Activated CD8-positive, alpha-beta T cell treated with anti-CD3 and anti-CD28 coated beads, Interleukin-2, amount 10 ng/mL, durations not matched to agents 7 days and 5 days (primary cell): Measurements from ENCODE around the gene RAPGEF6. TPM values are rescaled to one million over a fixed set of nuclear protein-coding genes. Genes with fewer than 3 reads are reported as not detected.
"Not testable (repeated sequence)": the region's sequence is repeated elsewhere in the genome, so short reads cannot be mapped to it uniquely, and the experiment has no call there.

Experiments
- ATAC-seq: fragments of 150-1000 bp; cut with Tn5 transposase; one replicate; pipeline ENCODE4 v1.10.0; 2021; ENCODE audit warnings: moderate library complexity
- CTCF ChIA-PET: fragments of 350-600 bp; sonication (Branson Sonifier 250); formaldehyde crosslinking; loops from one replicate; lab custom pipeline; 2021; ENCODE audit warnings: antibody characterized with exemption; lab: Charles Lee
- POLR2A ChIA-PET: fragments of 350-600 bp; sonication (Branson Sonifier 250); formaldehyde crosslinking; loops from one replicate; lab custom pipeline; 2021; ENCODE audit warnings: antibody characterized with exemption; lab: Charles Lee
- DNase-seq: peaks from one replicate; pipeline ENCODE4 v3.0.0-alpha.2; 2020
- H3K27ac Mint-ChIP-seq: one replicate; pipeline ENCODE4 v1.8.0; 2021; ENCODE audit warnings: mild to moderate bottlenecking, mixed read lengths
- H3K27me3 Mint-ChIP-seq: one replicate; pipeline ENCODE4 v1.8.0; 2021; ENCODE audit warnings: low read depth, mixed read lengths
- H3K36me3 Mint-ChIP-seq: one replicate; pipeline ENCODE4 v1.8.0; 2021; ENCODE audit warnings: low read depth, mixed read lengths
- H3K4me1 Mint-ChIP-seq: one replicate; pipeline ENCODE4 v1.8.0; 2021; ENCODE audit warnings: low read depth, mixed read lengths
- H3K4me3 Mint-ChIP-seq: one replicate; pipeline ENCODE4 v1.8.0; 2021; ENCODE audit warnings: mild to moderate bottlenecking, mixed read lengths
- H3K9me3 Mint-ChIP-seq: one replicate; pipeline ENCODE4 v1.8.0; 2022; ENCODE audit warnings: mixed read lengths; ENCODE audit not compliant: insufficient read depth
- total RNA-seq, 2 experiments: library from RNA; stranded (reverse); gene quantifications; one replicate each; pipeline ENCODE4 v1.2.3, GENCODE V29; 2021

The RAPGEF6 gene
- total RNA-seq, 2 experiments from 2014 or later, result 36.4 to 40.9 TPM

DNA sequence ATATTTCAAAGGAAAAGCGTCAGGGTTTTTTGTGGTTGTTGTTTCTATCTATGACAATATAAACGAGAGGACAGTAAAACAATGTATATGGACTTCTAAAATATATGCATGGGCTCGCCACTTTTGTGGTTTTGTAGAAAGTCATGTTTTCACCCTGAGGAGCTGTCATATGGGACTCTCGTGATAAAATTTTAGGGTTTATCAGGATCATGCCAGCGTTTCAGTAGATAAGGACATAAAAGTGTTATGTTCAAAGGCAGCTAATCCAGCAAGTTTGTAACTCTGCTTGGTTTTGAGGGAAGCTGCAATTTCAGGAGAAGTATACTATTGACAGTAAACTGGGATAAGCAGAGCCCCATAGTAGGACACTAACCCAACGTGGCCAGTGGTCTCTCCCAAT is 250.9 kb downstream of the RAPGEF6 start:
- DNase-seq, result no peak
- H3K27me3 Mint-ChIP-seq, result no peaks in the 10 kb centered on the region
- no peaks in the 10 kb centered on the region for H3K9me3 Mint-ChIP-seq
- CTCF ChIA-PET, result interaction anchor here (0.8 to 4.3 kb wide), 8 partner anchors 11 to 119 kb away, joined by 3 to 33 read pairs (median 8); partner anchors contain the start of gene CDC42SE2
- H3K4me1 Mint-ChIP-seq, result peaks cover 57% of the 10 kb centered on the region
- peaks cover 61% of the 10 kb centered on the region for H3K36me3 Mint-ChIP-seq
- POLR2A ChIA-PET, result interaction anchor here (1.0 to 9.2 kb wide), 5 partner anchors 103 to 219 kb away, joined by 3 to 158 read pairs (median 4); partner anchors contain the start of genes CDC42SE2 and HINT1
- peak overlapping the region; percentile 74 for H3K27ac Mint-ChIP-seq
- H3K4me3 Mint-ChIP-seq, result peak overlapping the region; percentile 20
- no peak for ATAC-seq

DNA sequence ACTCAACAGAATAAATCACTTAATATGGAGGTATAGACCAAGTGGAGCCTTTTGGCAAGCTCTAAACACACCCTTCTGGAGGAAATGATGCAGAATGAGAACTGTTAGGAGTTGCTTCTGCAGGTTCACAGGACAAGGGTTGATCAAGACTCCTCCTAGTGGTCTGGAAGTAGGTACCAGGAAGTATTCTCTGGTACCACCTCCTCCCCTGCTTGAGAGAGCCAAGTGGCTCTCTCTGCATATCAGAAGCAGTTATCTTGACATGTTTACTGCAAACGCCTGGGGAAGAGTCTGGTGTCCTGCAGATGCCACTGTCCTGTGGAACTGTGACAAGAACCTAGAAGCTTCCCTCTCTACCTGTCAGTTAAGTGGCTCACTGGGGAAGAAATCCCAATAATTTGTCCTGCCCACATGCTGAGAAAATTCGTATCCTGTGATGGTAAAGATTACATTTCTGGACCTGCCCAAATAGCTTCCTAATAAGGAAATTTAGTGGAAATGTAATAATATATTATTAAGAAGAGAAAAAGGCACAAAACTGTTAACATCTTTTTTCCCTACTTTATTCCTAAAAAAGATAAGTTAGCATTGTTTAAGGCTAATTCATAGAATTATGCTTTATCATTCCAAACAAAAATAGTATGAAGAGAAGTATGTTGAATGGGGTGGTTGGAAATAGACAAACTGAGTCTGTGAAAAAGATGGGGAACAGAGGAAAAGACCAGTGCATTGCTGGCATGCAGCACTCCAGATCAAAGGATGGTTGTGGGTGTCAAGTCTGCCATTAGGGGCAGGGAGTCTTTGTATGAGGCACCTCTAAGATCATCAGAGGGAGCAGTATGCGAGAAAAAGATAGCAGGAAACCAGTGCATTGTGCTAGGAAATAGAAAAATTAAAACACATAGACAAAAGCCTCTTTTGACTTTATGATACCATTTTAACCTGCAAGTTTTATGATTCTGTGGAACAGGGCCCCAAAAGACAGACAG is 252.3 kb downstream of the RAPGEF6 start:
- CTCF ChIA-PET, result interaction anchor here (0.7 to 4.3 kb wide), 35 partner anchors 9 to 269 kb away, joined by 3 to 43 read pairs (median 5); partner anchors contain the start of genes CDC42SE2 and HINT1
- no peaks in the 10 kb centered on the region for H3K27me3 Mint-ChIP-seq
- no peaks in the 10 kb centered on the region for H3K9me3 Mint-ChIP-seq
- H3K4me3 Mint-ChIP-seq, result peak overlapping the region; percentile 32
- DNase-seq, result peak; percentile 72
- H3K4me1 Mint-ChIP-seq, result peaks cover 68% of the 10 kb centered on the region
- H3K36me3 Mint-ChIP-seq, result peaks cover 58% of the 10 kb centered on the region
- POLR2A ChIA-PET, result interaction anchor here (0.8 to 9.2 kb wide), 22 partner anchors 8 to 219 kb away, joined by 3 to 158 read pairs (median 6); partner anchors contain the start of genes CDC42SE2 and HINT1
- peak overlapping the region; percentile 81 for H3K27ac Mint-ChIP-seq
- peak; percentile 77 for ATAC-seq

DNA sequence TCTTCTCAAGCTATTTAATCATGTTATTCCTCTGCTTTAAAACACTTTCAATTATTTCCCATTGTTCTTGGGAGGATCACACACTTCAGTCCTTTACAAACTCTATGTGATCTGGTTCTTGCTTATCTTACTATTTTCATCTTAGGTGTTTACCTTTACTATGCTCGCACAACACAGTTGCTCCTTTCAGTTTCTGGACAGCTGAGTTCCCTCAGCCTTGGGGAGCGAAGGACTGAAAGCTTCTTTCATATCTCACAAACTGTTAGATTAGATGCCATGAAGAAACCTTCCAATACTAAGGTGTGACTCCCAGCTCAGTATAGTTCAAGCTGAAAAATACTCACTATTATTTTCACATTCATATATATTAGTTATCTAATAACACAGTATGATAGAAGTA is 253.3 kb downstream of the RAPGEF6 start:
- Mint-ChIP-seq H3K27me3 (no peaks in the 10 kb centered on the region), H3K27ac (peak overlapping the region; percentile 81), H3K4me1 (peaks cover 76% of the 10 kb centered on the region), H3K4me3 (peak overlapping the region; percentile 32), H3K9me3 (no peaks in the 10 kb centered on the region), H3K36me3 (peaks cover 54% of the 10 kb centered on the region)
- ChIA-PET CTCF (interaction anchor here (0.7 to 4.3 kb wide), 32 partner anchors 9 to 272 kb away, joined by 3 to 43 read pairs (median 6); partner anchors contain the start of genes CDC42SE2 and HINT1), POLR2A (interaction anchor here (0.8 to 9.2 kb wide), 22 partner anchors 8 to 218 kb away, joined by 3 to 158 read pairs (median 6); partner anchors contain the start of genes CDC42SE2 and HINT1)
- DNase-seq (no peak), ATAC-seq (peak; percentile 2)

DNA sequence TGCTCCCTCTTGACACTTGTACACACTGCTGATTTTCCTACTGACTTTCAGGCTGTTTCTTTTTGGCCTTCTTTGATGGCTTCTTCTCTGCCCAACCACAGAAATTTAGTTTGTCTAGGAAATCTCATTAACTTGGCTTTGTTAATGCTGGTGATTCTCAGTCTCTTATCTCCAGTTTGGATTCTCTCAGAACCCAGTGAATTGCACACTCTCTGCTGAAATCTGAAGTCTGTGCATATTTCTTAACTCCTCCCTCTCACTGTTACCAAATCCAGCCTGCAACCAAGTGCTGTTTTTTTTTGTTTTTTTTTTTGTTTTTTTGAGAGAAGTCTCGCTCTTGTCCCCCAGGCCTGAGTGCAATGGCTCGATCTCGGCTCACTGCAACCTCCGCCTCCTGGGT is 254.0 kb downstream of the RAPGEF6 start:
- ATAC-seq, result no peak
- CTCF ChIA-PET, result interaction anchor here (1.2 to 4.0 kb wide), 12 partner anchors 10 to 128 kb away, joined by 4 to 43 read pairs (median 13); partner anchors contain the start of gene CDC42SE2
- peak overlapping the region; percentile 81 for H3K27ac Mint-ChIP-seq
- peaks cover 76% of the 10 kb centered on the region for H3K4me1 Mint-ChIP-seq
- no peaks in the 10 kb centered on the region for H3K9me3 Mint-ChIP-seq
- H3K27me3 Mint-ChIP-seq, result no peaks in the 10 kb centered on the region
- peaks cover 53% of the 10 kb centered on the region for H3K36me3 Mint-ChIP-seq
- peak overlapping the region; percentile 34 for H3K4me3 Mint-ChIP-seq
- no peak for DNase-seq
- POLR2A ChIA-PET, result interaction anchor here (1.0 to 9.2 kb wide), 12 partner anchors 15 to 217 kb away, joined by 3 to 158 read pairs (median 6); partner anchors contain the start of genes CDC42SE2 and HINT1

DNA sequence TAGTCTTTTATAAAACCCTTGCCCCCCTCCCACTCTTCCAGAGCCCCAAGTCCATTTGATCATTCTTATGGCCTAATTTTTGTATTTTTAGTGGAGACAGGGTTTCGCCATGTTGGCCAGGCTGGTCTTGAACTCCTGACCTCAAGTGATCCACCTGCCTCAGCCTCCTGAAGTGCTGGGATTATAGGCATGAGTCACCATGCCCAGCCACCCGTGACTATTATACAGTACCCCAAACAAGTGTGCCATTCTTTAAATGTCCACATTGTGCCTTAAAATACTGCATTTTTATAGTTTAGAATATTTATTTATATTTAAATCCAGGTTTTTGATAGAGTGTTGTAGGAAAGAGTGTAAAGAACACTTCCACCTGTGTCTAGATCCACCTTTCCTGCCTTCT is 254.8 kb downstream of the RAPGEF6 start:
- not testable (repeated sequence) for DNase-seq, H3K9me3 Mint-ChIP-seq, H3K27me3 Mint-ChIP-seq, ATAC-seq
- ChIA-PET POLR2A (interaction anchor here (0.9 to 9.2 kb wide), 8 partner anchors 10 to 216 kb away, joined by 4 to 158 read pairs (median 7); partner anchors contain the start of gene CDC42SE2), CTCF (interaction anchor here (2.1 kb wide), 1 partner anchor 15 kb away, joined by 10 read pairs; no protein-coding TSS in a partner anchor)
- Mint-ChIP-seq H3K4me3 (peak overlapping the region; percentile 57), H3K36me3 (peaks cover 52% of the 10 kb centered on the region), H3K27ac (peak overlapping the region; percentile 96), H3K4me1 (peaks cover 81% of the 10 kb centered on the region)

DNA sequence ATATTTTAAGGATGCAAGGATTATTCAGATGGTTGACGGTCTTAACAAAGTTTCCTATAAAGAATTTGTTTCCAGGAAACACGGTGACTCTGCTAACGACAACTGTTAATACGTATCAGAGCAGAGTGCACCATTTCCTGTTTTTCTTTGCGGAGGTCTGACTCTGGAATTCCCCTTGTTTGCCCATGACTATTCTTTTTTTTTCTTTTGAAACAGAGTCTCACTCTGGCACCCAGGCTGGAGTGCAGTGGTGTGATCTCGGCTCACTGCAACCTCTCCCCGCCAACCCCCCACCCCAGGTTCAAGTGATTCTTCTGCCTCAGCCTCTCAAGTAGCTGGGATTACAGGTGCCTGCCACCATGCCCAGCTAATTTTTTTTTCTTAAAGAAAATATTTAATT is 255.3 kb downstream of the RAPGEF6 start:
- peak; percentile 59 for ATAC-seq
- Mint-ChIP-seq H3K4me1 (peaks cover 85% of the 10 kb centered on the region), H3K9me3 (no peaks in the 10 kb centered on the region), H3K4me3 (peak overlapping the region; percentile 57), H3K27ac (peak overlapping the region; percentile 96), H3K36me3 (peaks cover 52% of the 10 kb centered on the region), H3K27me3 (no peaks in the 10 kb centered on the region)
- POLR2A ChIA-PET, result interaction anchor here (0.9 to 9.2 kb wide), 10 partner anchors 10 to 216 kb away, joined by 3 to 158 read pairs (median 8); partner anchors contain the start of gene CDC42SE2
- CTCF ChIA-PET, result interaction anchor here (0.9 to 1.2 kb wide), 5 partner anchors 28 to 214 kb away, joined by 3 to 6 read pairs (median 3); partner anchors contain the start of genes CDC42SE2 and HINT1
- DNase-seq, result peak; percentile 62

DNA sequence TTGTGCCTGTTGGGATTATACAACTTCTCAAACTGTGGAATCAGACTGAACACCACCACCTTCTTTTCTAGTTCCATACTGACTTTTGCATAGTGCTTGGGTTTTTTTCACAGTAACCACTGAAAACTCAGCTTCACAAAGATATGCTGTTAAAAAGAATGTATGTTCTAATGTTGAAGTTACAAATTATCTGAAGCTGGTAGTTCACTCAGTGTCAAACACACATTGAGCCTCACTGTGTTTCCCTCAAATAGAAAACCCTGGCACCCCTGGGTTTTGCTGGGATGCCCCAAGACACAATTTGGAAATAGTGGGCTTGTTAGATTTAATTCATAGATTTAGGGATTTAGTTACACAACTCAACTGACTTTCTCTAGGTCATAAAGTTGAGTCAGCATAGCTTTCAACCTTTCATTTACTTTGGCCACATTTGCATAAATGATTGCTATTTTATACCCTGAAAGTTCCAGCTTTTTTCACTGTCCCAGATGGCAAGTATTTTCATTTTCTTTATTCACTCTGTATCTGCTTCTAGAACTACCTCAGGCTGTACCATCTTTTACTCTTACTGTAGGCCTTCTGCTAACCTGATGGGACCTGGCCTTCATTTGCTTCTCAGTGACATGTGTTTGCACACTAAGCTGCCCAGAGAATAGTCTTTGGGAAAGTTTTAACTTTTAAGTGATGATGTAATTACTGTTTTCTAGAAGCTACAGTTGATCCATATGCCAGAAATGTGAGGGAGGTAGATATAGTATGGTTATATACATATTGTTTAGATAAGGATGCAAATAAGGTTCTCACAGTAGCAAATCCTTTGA is 256.1 kb downstream of the RAPGEF6 start:
- no peak for DNase-seq

DNA sequence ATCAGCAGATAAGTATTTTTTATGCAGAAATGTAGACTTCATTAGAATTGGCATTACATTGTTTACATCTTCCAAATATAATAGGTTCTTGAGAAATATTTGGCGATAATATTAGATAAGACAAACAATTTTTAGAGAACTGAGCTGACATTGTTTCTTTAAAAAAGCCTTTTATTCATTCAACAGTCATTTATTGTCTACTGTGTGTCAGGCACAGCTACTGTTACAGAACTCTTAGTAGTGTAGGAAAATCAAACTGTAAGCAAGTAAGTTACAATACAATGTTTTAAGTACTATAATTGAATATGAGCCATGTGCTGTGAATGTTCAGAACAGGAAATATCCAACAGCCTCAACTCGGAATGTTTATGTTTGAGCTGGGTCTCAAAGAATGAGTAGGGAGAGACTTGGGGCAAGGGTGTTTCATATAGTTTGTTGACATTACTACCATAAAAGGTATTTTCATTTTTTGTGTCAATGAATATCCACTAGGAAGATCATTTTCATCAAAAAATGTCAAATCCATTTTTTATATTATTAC is 257.2 kb downstream of the RAPGEF6 start:
- ChIA-PET CTCF (interaction anchor here (0.7 to 2.0 kb wide), 7 partner anchors 11 to 106 kb away, joined by 3 to 8 read pairs (median 5); no protein-coding TSS in a partner anchor), POLR2A (interaction anchor here (0.6 to 9.2 kb wide), 7 partner anchors 18 to 168 kb away, joined by 3 to 158 read pairs (median 10); partner anchors contain the start of gene CDC42SE2)
- ATAC-seq, result no peak
- no peak overlapping the region for H3K4me3 Mint-ChIP-seq
- H3K27me3 Mint-ChIP-seq, result no peaks in the 10 kb centered on the region
- no peak for DNase-seq
- peaks cover 53% of the 10 kb centered on the region for H3K36me3 Mint-ChIP-seq
- peaks cover 84% of the 10 kb centered on the region for H3K4me1 Mint-ChIP-seq
- H3K9me3 Mint-ChIP-seq, result no peaks in the 10 kb centered on the region
- H3K27ac Mint-ChIP-seq, result peak overlapping the region; percentile 28

More for the DNA sequence above, 256.1 kb downstream of the RAPGEF6 start:
- H3K27ac Mint-ChIP-seq, result peak overlapping the region; percentile 96
- POLR2A ChIA-PET, result interaction anchor here (1.0 to 9.2 kb wide), 10 partner anchors 14 to 215 kb away, joined by 3 to 158 read pairs (median 8); partner anchors contain the start of gene CDC42SE2
- H3K36me3 Mint-ChIP-seq, result peaks cover 48% of the 10 kb centered on the region
- no peaks in the 10 kb centered on the region for H3K9me3 Mint-ChIP-seq
- H3K4me3 Mint-ChIP-seq, result peak overlapping the region; percentile 34
- peaks cover 83% of the 10 kb centered on the region for H3K4me1 Mint-ChIP-seq
- H3K27me3 Mint-ChIP-seq, result no peaks in the 10 kb centered on the region
- ATAC-seq, result peak; percentile 5
- CTCF ChIA-PET, result interaction anchor here (0.8 to 2.0 kb wide), 10 partner anchors 12 to 214 kb away, joined by 3 to 8 read pairs (median 4); partner anchors contain the start of genes CDC42SE2 and HINT1

DNA sequence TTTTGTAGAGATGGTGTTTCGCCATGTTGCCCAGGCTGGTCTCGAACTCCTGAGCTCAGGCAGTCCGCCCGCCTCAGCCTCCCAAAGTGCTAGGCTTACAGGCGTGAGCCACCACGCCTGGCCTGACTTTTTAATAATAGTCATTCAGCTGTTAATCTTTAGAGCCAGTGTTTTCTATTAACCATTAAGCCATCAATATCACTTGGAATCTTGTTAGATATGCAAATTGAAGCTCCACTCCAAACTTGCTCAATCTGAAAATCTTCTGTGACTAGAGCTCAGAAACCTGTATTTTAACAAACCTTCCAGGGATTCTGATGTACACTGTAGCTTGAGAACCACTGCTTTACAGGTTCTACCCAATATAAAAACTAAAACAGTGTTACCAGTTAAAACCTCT is 257.7 kb downstream of the RAPGEF6 start:
- ChIA-PET POLR2A (interaction anchor here (0.6 to 9.2 kb wide), 5 partner anchors 18 to 124 kb away, joined by 3 to 158 read pairs (median 10); partner anchors contain the start of gene CDC42SE2), CTCF (interaction anchor here (1.0 to 2.0 kb wide), 5 partner anchors 11 to 105 kb away, joined by 4 to 8 read pairs (median 6); no protein-coding TSS in a partner anchor)
- Mint-ChIP-seq H3K27me3 (no peaks in the 10 kb centered on the region), H3K4me3 (no peak overlapping the region), H3K27ac (peak overlapping the region; percentile 28), H3K4me1 (peaks cover 83% of the 10 kb centered on the region), H3K36me3 (peaks cover 53% of the 10 kb centered on the region), H3K9me3 (no peaks in the 10 kb centered on the region)
- ATAC-seq, result no peak
- DNase-seq, result no peak

DNA sequence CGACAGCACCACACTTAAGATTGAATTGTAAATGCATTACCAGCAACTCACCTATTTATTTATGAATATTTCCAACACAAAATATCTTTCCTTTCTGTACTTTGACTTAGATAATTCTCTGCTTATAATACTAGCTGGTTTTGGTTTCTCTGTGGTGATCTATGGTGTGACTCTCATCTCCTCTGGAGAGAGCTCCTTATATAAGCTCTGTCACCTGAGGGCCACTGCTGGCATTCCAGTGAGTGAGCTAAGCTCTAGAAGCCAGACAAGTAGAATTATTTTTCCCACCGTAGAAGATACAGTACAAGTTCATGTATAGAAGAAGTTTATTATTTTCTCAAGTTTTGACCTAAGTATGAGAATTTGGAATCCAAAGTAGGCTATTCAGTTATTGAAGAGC is 259.7 kb downstream of the RAPGEF6 start:
- peak overlapping the region; percentile 19 for H3K4me3 Mint-ChIP-seq
- peaks cover 53% of the 10 kb centered on the region for H3K36me3 Mint-ChIP-seq
- ATAC-seq (no peak), DNase-seq (no peak)
- H3K27me3 Mint-ChIP-seq, result no peaks in the 10 kb centered on the region
- no peaks in the 10 kb centered on the region for H3K9me3 Mint-ChIP-seq
- H3K27ac Mint-ChIP-seq, result peak overlapping the region; percentile 87
- ChIA-PET POLR2A (interaction anchor here (1.2 to 3.9 kb wide), 2 partner anchors 103 to 111 kb away, joined by 3 to 24 read pairs; partner anchors contain the start of gene CDC42SE2), CTCF (interaction anchor here (1.0 to 1.1 kb wide), 3 partner anchors 8 to 101 kb away, joined by 3 to 4 read pairs (median 4); no protein-coding TSS in a partner anchor)
- peaks cover 81% of the 10 kb centered on the region for H3K4me1 Mint-ChIP-seq
